WTC11 (cell line): ENCODE measurements around the gene SNX20. TPM values are rescaled to one million over a fixed set of nuclear protein-coding genes. Genes with fewer than 3 reads are reported as not detected.

Source experiments
- ATAC-seq: fragments of 200-7000 bp; cut with Tn5 transposase; 2 replicates; pipeline ENCODE4 v1.10.0; 2021; ENCODE audit warnings: mild to moderate bottlenecking, moderate library complexity
- CTCF ChIA-PET: fragments of 300-600 bp; sonication (Branson Sonifier 250); formaldehyde crosslinking; loops from one replicate; lab custom pipeline; 2021; ENCODE audit warnings: antibody characterized with exemption; lab: Charles Lee
- POLR2A ChIA-PET: fragments of 350-600 bp; sonication (Branson Sonifier 250); formaldehyde crosslinking; loops from one replicate; lab custom pipeline; 2021; ENCODE audit warnings: antibody characterized with exemption; lab: Charles Lee
- DNase-seq: peaks from one replicate; pipeline ENCODE4 v3.0.0; 2021; ENCODE audit warnings: low spot score
- H3K27ac Mint-ChIP-seq: 2 replicates; pipeline ENCODE4 v1.8.0; 2021; ENCODE audit warnings: mixed read lengths
- H3K27me3 Mint-ChIP-seq: 2 replicates; pipeline ENCODE4 v1.8.0; 2021; ENCODE audit warnings: low read depth, mild to moderate bottlenecking, moderate library complexity, mixed read lengths
- H3K36me3 Mint-ChIP-seq: 2 replicates; pipeline ENCODE4 v1.8.0; 2021; ENCODE audit warnings: mixed read lengths
- H3K4me1 Mint-ChIP-seq: 2 replicates; pipeline ENCODE4 v1.8.0; 2022; ENCODE audit warnings: mixed read lengths
- H3K4me3 Mint-ChIP-seq: 2 replicates; pipeline ENCODE4 v1.8.0; 2021; ENCODE audit warnings: mild to moderate bottlenecking, moderate library complexity, mixed read lengths
- H3K9me3 Mint-ChIP-seq: 2 replicates; pipeline ENCODE4 v1.8.0; 2021; ENCODE audit warnings: mixed read lengths
- CBFB ChIP-seq: sonication (generic); formaldehyde crosslinking; IDR thresholded peaks from 2 replicates; pipeline ENCODE4 v1.8.1; 2022; ENCODE audit warnings: mild to moderate bottlenecking, low read depth, missing genetic modification reagents
- EMX1 ChIP-seq: fragments of 250-450 bp; sonication (Bioruptor Pico); IDR thresholded peaks from 2 replicates; pipeline ENCODE4 v1.8.0; 2021; ENCODE audit warnings: mild to moderate bottlenecking
- GABPB1 ChIP-seq: sonication (generic); formaldehyde crosslinking; IDR thresholded peaks from 2 replicates; pipeline ENCODE4 v1.8.1; 2023; ENCODE audit warnings: mild to moderate bottlenecking, missing genetic modification reagents
- IRF2 ChIP-seq: sonication (generic); formaldehyde crosslinking; IDR thresholded peaks from 2 replicates; pipeline ENCODE4 v1.8.0; 2022; ENCODE audit warnings: low read depth, missing genetic modification reagents, borderline replicate concordance
- KAT7 ChIP-seq: sonication (generic); formaldehyde crosslinking; IDR thresholded peaks from 2 replicates; pipeline ENCODE4 v1.8.1; 2023; ENCODE audit warnings: missing genetic modification reagents, mild to moderate bottlenecking, borderline replicate concordance
- MYBL2 ChIP-seq: sonication (generic); formaldehyde crosslinking; IDR thresholded peaks from 2 replicates; pipeline ENCODE4 v1.8.1; 2023; ENCODE audit warnings: mild to moderate bottlenecking, moderate library complexity, missing genetic modification reagents
- NFYB ChIP-seq: sonication (generic); formaldehyde crosslinking; conservative IDR thresholded peaks from 2 replicates; pipeline ENCODE4 v1.8.0; 2022; ENCODE audit warnings: low read depth, missing genetic modification reagents
- NR1H2 ChIP-seq: sonication (generic); formaldehyde crosslinking; IDR thresholded peaks from 2 replicates; pipeline ENCODE4 v1.9.0; 2021; ENCODE audit warnings: mild to moderate bottlenecking, moderate library complexity, missing genetic modification reagents
- PRRX2 ChIP-seq: fragments of 250-450 bp; sonication (Bioruptor Pico); IDR thresholded peaks from 2 replicates; pipeline ENCODE4 v1.8.0; 2021; ENCODE audit warnings: mild to moderate bottlenecking
- RELA ChIP-seq: sonication (generic); formaldehyde crosslinking; IDR thresholded peaks from 2 replicates; pipeline ENCODE4 v1.8.1; 2022; ENCODE audit warnings: missing genetic modification reagents, mild to moderate bottlenecking, borderline replicate concordance
- RORB ChIP-seq: fragments of 250-450 bp; sonication (Bioruptor Pico); IDR thresholded peaks from 2 replicates; pipeline ENCODE4 v1.9.0; 2021; ENCODE audit warnings: mild to moderate bottlenecking
- ZBTB21 ChIP-seq: sonication (generic); formaldehyde crosslinking; IDR thresholded peaks from 2 replicates; pipeline ENCODE4 v1.8.1; 2023; ENCODE audit warnings: mild to moderate bottlenecking, missing genetic modification reagents, borderline replicate concordance
- ZNF121 ChIP-seq: sonication (generic); formaldehyde crosslinking; IDR thresholded peaks from 2 replicates; pipeline ENCODE4 v1.8.0; 2023; ENCODE audit warnings: missing genetic modification reagents
- ZNF396 ChIP-seq: fragments of 250-450 bp; sonication (Bioruptor Pico); IDR thresholded peaks from 2 replicates; pipeline ENCODE4 v1.8.0; 2021; ENCODE audit warnings: mild to moderate bottlenecking, moderate library complexity, borderline replicate concordance
- ZNF416 ChIP-seq: fragments of 250-450 bp; sonication (Bioruptor Pico); IDR thresholded peaks from 2 replicates; pipeline ENCODE4 v1.9.0; 2021; ENCODE audit warnings: mild to moderate bottlenecking, inconsistent platforms
- total RNA-seq: library from RNA; stranded (reverse); gene quantifications from 3 replicates; pipeline ENCODE4 v1.2.3, GENCODE V29; 2021
- TF ChIP-seq, protein P1 (sequence below): sonication (generic); formaldehyde crosslinking; IDR thresholded peaks from 2 replicates; pipeline ENCODE4 v1.8.0; 2023; ENCODE audit warnings: missing genetic modification reagents, mild to moderate bottlenecking, borderline replicate concordance
- TF ChIP-seq, protein P2 (sequence below): sonication (generic); formaldehyde crosslinking; IDR thresholded peaks from 2 replicates; pipeline ENCODE4 v1.8.1; 2023; ENCODE audit warnings: mild to moderate bottlenecking, missing genetic modification reagents
- TF ChIP-seq, protein P3 (sequence below): sonication (generic); formaldehyde crosslinking; IDR thresholded peaks from 2 replicates; pipeline ENCODE4 v1.8.1; 2022; ENCODE audit warnings: missing genetic modification reagents, borderline replicate concordance
- TF ChIP-seq, protein P4 (sequence below): fragments of 250-450 bp; sonication (Bioruptor Pico); IDR thresholded peaks from 2 replicates; pipeline ENCODE4 v2.1.2; 2022; ENCODE audit warnings: mild to moderate bottlenecking, moderate library complexity
- TF ChIP-seq, protein P5 (sequence below): fragments of 250-450 bp; sonication (Bioruptor Pico); IDR thresholded peaks from 2 replicates; pipeline ENCODE4 v1.9.0; 2021; ENCODE audit warnings: mild to moderate bottlenecking

Gene SNX20
- total RNA-seq, 1 experiment from 2014 or later = not detected

DNA sequence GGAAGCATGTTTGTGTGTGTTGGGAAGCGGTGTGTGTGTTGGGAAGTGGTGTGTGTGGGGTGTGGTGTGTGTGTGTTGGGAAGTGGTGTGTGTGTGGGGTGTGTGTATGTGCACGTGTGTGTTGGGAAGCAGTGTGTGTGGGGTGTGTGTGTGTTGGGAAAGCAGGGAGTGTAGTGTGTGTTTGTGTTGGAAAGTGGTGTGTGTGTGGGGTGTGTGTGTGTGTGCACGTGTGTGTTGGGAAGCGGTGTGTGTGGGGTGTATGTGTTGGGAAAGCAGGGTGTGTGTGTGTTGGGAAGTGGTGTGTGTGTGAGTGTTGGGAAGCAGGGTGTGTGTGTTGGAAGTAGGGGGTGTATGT lies 11.5 kb upstream of the SNX20 start (continued):
- TF ChIP-seq, protein P1, sequence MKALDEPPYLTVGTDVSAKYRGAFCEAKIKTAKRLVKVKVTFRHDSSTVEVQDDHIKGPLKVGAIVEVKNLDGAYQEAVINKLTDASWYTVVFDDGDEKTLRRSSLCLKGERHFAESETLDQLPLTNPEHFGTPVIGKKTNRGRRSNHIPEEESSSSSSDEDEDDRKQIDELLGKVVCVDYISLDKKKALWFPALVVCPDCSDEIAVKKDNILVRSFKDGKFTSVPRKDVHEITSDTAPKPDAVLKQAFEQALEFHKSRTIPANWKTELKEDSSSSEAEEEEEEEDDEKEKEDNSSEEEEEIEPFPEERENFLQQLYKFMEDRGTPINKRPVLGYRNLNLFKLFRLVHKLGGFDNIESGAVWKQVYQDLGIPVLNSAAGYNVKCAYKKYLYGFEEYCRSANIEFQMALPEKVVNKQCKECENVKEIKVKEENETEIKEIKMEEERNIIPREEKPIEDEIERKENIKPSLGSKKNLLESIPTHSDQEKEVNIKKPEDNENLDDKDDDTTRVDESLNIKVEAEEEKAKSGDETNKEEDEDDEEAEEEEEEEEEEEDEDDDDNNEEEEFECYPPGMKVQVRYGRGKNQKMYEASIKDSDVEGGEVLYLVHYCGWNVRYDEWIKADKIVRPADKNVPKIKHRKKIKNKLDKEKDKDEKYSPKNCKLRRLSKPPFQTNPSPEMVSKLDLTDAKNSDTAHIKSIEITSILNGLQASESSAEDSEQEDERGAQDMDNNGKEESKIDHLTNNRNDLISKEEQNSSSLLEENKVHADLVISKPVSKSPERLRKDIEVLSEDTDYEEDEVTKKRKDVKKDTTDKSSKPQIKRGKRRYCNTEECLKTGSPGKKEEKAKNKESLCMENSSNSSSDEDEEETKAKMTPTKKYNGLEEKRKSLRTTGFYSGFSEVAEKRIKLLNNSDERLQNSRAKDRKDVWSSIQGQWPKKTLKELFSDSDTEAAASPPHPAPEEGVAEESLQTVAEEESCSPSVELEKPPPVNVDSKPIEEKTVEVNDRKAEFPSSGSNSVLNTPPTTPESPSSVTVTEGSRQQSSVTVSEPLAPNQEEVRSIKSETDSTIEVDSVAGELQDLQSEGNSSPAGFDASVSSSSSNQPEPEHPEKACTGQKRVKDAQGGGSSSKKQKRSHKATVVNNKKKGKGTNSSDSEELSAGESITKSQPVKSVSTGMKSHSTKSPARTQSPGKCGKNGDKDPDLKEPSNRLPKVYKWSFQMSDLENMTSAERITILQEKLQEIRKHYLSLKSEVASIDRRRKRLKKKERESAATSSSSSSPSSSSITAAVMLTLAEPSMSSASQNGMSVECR (CRISPR knock-in tag) = no peak
- TF ChIP-seq GABPB1 (CRISPR knock-in tag) (no peak), EMX1 (CRISPR knock-in tag) (no peak), ZNF121 (no peak), KAT7 (CRISPR knock-in tag) (no peak), NFYB (CRISPR knock-in tag) (no peak), NR1H2 (no peak), ZBTB21 (CRISPR knock-in tag) (no peak), IRF2 (CRISPR knock-in tag) (no peak)
- TF ChIP-seq, protein P2, sequence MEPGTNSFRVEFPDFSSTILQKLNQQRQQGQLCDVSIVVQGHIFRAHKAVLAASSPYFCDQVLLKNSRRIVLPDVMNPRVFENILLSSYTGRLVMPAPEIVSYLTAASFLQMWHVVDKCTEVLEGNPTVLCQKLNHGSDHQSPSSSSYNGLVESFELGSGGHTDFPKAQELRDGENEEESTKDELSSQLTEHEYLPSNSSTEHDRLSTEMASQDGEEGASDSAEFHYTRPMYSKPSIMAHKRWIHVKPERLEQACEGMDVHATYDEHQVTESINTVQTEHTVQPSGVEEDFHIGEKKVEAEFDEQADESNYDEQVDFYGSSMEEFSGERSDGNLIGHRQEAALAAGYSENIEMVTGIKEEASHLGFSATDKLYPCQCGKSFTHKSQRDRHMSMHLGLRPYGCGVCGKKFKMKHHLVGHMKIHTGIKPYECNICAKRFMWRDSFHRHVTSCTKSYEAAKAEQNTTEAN (CRISPR knock-in tag) = no peak
- TF ChIP-seq, protein P3, sequence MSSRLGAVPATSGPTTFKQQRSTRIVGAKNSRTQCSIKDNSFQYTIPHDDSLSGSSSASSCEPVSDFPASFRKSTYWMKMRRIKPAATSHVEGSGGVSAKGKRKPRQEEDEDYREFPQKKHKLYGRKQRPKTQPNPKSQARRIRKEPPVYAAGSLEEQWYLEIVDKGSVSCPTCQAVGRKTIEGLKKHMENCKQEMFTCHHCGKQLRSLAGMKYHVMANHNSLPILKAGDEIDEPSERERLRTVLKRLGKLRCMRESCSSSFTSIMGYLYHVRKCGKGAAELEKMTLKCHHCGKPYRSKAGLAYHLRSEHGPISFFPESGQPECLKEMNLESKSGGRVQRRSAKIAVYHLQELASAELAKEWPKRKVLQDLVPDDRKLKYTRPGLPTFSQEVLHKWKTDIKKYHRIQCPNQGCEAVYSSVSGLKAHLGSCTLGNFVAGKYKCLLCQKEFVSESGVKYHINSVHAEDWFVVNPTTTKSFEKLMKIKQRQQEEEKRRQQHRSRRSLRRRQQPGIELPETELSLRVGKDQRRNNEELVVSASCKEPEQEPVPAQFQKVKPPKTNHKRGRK (CRISPR knock-in tag) = no peak
- TF ChIP-seq, protein P4, sequence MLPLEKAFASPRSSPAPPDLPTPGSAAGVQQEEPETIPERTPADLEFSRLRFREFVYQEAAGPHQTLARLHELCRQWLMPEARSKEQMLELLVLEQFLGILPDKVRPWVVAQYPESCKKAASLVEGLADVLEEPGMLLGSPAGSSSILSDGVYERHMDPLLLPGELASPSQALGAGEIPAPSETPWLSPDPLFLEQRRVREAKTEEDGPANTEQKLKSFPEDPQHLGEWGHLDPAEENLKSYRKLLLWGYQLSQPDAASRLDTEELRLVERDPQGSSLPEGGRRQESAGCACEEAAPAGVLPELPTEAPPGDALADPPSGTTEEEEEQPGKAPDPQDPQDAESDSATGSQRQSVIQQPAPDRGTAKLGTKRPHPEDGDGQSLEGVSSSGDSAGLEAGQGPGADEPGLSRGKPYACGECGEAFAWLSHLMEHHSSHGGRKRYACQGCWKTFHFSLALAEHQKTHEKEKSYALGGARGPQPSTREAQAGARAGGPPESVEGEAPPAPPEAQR (CRISPR knock-in tag) = no peak

DNA sequence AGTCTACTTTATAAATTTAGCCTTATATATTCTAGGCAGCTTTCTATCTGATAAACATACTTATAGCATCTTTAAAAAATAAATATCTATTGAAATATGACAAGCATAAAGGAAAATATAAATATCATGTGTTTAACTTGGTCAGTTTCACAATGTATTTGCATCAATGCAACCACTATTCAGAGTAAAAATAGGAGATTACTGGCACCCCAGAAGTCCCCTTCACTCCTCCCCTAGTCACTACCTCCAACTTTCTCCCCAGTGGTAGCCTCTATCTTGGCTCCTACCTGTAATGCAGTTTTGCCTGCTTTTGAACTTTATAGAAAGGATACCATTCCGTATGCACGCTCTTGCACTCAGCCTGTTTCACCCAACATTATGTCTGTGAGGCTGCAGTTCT lies 9.1 kb upstream of the SNX20 start:
- ATAC-seq (no peak), DNase-seq (no peak)
- no peaks in the 10 kb centered on the region for H3K4me1 Mint-ChIP-seq
- H3K27me3 Mint-ChIP-seq = peaks cover 30% of the 10 kb centered on the region
- no peak for TF ChIP-seq CBFB (CRISPR knock-in tag)
- no peak for TF ChIP-seq ZNF396
- no peak for TF ChIP-seq RELA
- TF ChIP-seq, protein P5, sequence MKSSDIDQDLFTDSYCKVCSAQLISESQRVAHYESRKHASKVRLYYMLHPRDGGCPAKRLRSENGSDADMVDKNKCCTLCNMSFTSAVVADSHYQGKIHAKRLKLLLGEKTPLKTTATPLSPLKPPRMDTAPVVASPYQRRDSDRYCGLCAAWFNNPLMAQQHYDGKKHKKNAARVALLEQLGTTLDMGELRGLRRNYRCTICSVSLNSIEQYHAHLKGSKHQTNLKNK = no peak
- TF ChIP-seq PRRX2 (CRISPR knock-in tag) = no peak
- no peak for TF ChIP-seq RORB
- TF ChIP-seq ZNF416 = no peak
- no peak for TF ChIP-seq MYBL2 (CRISPR knock-in tag)
- no peaks in the 10 kb centered on the region for H3K36me3 Mint-ChIP-seq
- no peak overlapping the region for H3K27ac Mint-ChIP-seq
- POLR2A ChIA-PET = no interaction called here
- no peak overlapping the region for H3K4me3 Mint-ChIP-seq
- CTCF ChIA-PET = interaction anchor here (1.1 to 1.5 kb wide), 3 partner anchors 12 to 116 kb away, joined by 3 to 4 read pairs (median 4); no protein-coding TSS in a partner anchor
- no peaks in the 10 kb centered on the region for H3K9me3 Mint-ChIP-seq
